Liver (tissue), 3 donors: ENCODE data around the gene GALNT10.

Experiments
- CTCF ChIP-seq: fragments of 150-350 bp; IDR thresholded peaks from 2 replicates; pipeline ENCODE4 v1.5.1; 2017; ENCODE audit warnings: improper control_type of control experiment, low read depth, low read length; ENCODE audit not compliant: missing input control
- EGR1 ChIP-seq, 2 donors: IDR thresholded peaks; 2 replicates each; pipeline ENCODE4 v1.6.1; 2016 to 2018; ENCODE audit warnings: antibody characterized with exemption in 2 of 2, low read depth in 2 of 2
- FOXA1 ChIP-seq: IDR thresholded peaks from 2 replicates; pipeline ENCODE4 v1.6.1; 2016; ENCODE audit warnings: antibody characterized with exemption
- RAD21 ChIP-seq, 2 donors: IDR thresholded peaks; 2 replicates each; pipeline ENCODE4 v1.6.1; 2016; ENCODE audit warnings: antibody characterized with exemption in 2 of 2, mild to moderate bottlenecking in 2 of 2
- REST ChIP-seq: IDR thresholded peaks from 2 replicates; pipeline ENCODE4 v1.6.1; 2016; ENCODE audit warnings: antibody characterized with exemption, mild to moderate bottlenecking
- TAF1 ChIP-seq: conservative IDR thresholded peaks from 2 replicates; pipeline ENCODE4 v1.6.1; 2016; ENCODE audit warnings: antibody characterized with exemption, mild to moderate bottlenecking
- donor health status: healthy.
- donor health status: healthy.

DNA sequence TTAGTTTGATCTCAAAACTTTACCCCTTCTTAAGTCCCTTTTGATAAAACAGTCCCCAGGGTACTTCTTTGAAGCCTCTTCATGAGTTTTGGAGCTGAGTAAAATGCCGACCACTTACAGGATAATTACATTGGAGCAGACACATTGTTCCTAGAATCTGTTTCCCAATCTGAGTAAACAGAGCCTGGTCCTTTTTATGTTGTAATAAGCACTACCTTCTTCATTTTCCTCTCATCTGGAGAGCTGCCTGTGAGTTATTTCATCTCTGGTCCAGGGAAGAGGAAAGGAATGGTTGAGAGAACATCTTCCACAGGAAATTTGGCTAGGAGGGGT is 26.3 kb upstream of the GALNT10 start:
- no peak for TF ChIP-seq REST
- no peak for TF ChIP-seq CTCF
- no peak for TF ChIP-seq RAD21 (IDR thresholded peaks at IDR 0.05)
- TF ChIP-seq TAF1, result no peak
- TF ChIP-seq EGR1 (IDR thresholded peaks at IDR 0.05; ENCODE audit: low read depth in 2 of 2), result no peak
- no peak for TF ChIP-seq FOXA1
